Activated naive CD8-positive, alpha-beta T cell treated with anti-CD3 and anti-CD28 coated beads for 36 hours (primary cell): Measurements from ENCODE around the gene RALY. TPM values are rescaled to one million over a fixed set of nuclear protein-coding genes. Genes with fewer than 3 reads are reported as not detected.

Experiments
- DNase-seq: peaks from one replicate; pipeline ENCODE4 v3.0.0; 2021
- H3K27ac Mint-ChIP-seq: one replicate; pipeline ENCODE4 v1.8.0; 2022; ENCODE audit warnings: mild to moderate bottlenecking, moderate library complexity, mixed read lengths
- H3K27me3 Mint-ChIP-seq: one replicate; pipeline ENCODE4 v1.8.0; 2022; ENCODE audit warnings: mild to moderate bottlenecking, mixed read lengths
- H3K36me3 Mint-ChIP-seq: one replicate; pipeline ENCODE4 v1.8.0; 2021; ENCODE audit warnings: mild to moderate bottlenecking, mixed read lengths
- H3K4me1 Mint-ChIP-seq: one replicate; pipeline ENCODE4 v1.8.0; 2021; ENCODE audit warnings: mixed read lengths
- H3K4me3 Mint-ChIP-seq: one replicate; pipeline ENCODE4 v1.8.0; 2022; ENCODE audit warnings: mild to moderate bottlenecking, moderate library complexity, mixed read lengths
- H3K9me3 Mint-ChIP-seq: one replicate; pipeline ENCODE4 v1.8.0; 2022; ENCODE audit warnings: mixed read lengths
- total RNA-seq, 2 experiments: library from RNA; stranded (reverse); gene quantifications; one replicate each; pipeline ENCODE4 v1.2.3, GENCODE V29; 2021

Gene RALY
- total RNA-seq, 2 experiments from 2014 or later, result 147 to 148 TPM

DNA sequence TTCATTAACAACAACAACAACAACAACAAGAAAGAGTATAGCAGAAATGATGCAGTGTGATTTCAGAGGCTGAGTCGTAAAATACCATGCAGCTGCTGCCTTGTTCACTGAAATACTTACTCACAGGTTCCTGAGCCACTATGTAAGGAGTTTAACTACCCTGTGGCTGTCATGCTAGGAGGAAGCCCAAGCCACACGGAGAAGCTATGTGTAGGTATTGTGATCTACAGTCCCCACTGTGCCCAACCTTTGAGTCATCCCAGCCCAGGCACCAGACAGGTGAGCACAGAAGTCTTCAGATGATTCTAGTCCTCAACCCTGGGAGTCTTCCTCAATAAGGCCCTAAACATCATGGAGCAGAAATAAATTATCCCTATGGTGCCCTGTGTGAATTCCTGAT, 14.6 kb upstream of the RALY start:
- no peak overlapping the region for H3K27ac Mint-ChIP-seq
- H3K27me3 Mint-ChIP-seq, result peaks cover 11% of the 10 kb centered on the region
- DNase-seq, result no peak
- no peaks in the 10 kb centered on the region for H3K4me1 Mint-ChIP-seq
- H3K9me3 Mint-ChIP-seq, result no peaks in the 10 kb centered on the region
- no peak overlapping the region for H3K4me3 Mint-ChIP-seq
- no peaks in the 10 kb centered on the region for H3K36me3 Mint-ChIP-seq

DNA sequence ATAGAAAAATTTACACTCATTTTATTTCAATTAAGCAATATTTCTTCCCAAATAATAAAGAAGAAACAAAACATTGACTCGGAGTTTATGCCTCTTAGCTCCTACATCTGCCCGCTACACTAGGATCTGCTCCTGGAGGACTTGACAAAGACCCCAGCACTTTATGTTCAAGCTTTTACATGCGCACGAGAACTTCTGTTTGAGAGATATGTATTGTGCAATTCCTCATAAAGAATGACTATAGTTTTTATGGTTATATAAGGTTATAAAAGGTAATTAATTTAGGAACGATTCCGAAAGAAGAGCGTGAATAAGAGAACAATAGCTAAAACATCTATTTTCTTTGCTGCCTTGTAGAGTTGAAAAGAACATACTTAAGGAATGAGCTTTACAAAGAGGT, 12.4 kb upstream of the RALY start:
- Mint-ChIP-seq H3K27ac (no peak overlapping the region), H3K9me3 (no peaks in the 10 kb centered on the region), H3K4me1 (no peaks in the 10 kb centered on the region), H3K4me3 (no peak overlapping the region), H3K27me3 (peaks cover 11% of the 10 kb centered on the region), H3K36me3 (no peaks in the 10 kb centered on the region)
- no peak for DNase-seq

DNA sequence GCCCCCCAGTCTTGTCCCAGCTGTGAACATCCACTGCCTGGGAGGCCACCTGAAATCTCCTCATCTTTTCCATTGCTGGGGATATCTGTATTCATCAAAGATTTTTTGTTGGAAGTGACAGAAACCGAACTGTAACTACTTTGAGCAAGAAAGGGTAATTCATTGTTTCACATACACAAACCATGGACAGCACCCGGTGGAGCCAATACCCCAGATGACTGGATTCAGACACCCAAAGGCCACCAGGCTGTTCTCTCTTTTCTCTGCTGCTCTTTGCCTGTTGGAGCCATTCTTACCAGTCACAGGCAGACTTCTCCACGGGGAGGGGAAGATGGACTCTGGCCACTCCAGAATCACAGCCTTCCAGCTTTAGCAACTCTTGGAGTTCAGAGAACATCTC, 11.7 kb upstream of the RALY start:
- peaks cover 11% of the 10 kb centered on the region for H3K27me3 Mint-ChIP-seq
- no peaks in the 10 kb centered on the region for H3K36me3 Mint-ChIP-seq
- no peaks in the 10 kb centered on the region for H3K4me1 Mint-ChIP-seq
- H3K4me3 Mint-ChIP-seq, result no peak overlapping the region
- H3K9me3 Mint-ChIP-seq, result no peaks in the 10 kb centered on the region
- DNase-seq, result no peak
- no peak overlapping the region for H3K27ac Mint-ChIP-seq

DNA sequence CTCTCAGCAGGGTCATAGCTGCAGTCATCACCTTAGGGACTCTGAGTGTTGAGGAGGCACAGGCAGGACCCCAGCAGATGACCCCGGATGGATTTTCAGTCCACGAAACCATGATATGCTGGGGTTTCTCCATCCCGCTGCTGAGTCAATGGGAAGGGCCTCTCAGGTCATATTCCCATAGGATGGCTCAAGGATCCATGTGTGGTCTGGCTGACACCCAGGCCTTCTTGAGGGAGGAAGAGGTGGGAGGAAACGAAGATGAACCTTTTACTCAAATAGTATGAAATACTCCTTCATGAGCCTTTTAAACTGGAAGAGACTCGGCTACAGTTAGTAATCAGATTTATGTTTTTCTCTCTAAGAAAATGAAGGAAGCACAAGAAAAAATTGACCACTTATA, 10.3 kb upstream of the RALY start:
- Mint-ChIP-seq H3K27ac (no peak overlapping the region), H3K9me3 (no peaks in the 10 kb centered on the region), H3K27me3 (peaks cover 5% of the 10 kb centered on the region), H3K4me1 (no peaks in the 10 kb centered on the region), H3K36me3 (no peaks in the 10 kb centered on the region), H3K4me3 (no peak overlapping the region)
- no peak for DNase-seq

DNA sequence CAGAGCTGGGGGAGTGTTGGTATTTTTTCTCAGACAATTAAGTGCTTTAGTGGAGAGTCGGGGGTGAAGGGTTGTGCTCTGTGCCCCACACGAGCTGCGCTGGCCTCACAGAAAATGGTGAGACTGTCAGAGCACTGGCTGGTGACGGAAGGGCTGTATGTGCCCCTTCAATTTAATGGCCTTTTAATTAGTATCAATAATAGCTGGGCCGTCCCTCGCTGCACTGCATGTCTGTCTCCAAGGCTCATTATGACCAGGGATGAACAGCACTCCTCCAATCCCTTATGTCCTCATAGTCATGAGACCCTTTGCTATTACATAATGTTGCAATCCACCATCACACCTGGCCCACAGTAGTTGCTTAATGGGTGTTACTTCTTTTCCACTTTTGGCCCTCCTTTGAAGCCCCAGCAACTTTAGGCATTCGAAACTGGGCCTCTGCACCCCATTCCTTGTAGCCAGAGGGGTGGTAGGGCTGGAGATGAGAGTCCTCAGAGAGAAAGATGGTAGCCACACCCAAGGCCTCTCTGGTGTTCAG, 9.5 kb upstream of the RALY start:
- Mint-ChIP-seq H3K9me3 (no peaks in the 10 kb centered on the region), H3K4me1 (peaks cover 2% of the 10 kb centered on the region)

DNA sequence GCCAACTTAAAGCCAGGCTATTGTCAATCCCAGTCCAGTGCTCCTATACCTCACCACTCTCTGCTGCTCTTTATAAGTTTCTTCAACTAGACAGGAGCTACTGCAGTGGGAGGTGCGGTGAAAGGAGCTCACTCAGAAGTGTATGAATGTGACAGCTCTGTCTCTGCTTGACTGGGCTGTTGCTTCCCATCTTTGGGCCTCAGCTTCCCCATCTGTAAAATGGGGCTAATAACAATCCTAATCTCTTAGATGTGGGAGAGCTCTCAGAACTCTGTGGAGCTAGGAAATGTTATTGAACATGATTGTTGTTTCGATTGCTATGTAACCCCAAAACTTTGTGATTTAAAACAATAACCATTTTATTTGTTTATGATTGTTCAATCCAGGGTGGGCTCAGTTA, 8.4 kb upstream of the RALY start:
- H3K4me3 Mint-ChIP-seq, result no peak overlapping the region
- no peak for DNase-seq
- H3K27ac Mint-ChIP-seq, result no peak overlapping the region
- H3K36me3 Mint-ChIP-seq, result peaks cover 14% of the 10 kb centered on the region
- no peaks in the 10 kb centered on the region for H3K9me3 Mint-ChIP-seq
- peaks cover 9% of the 10 kb centered on the region for H3K4me1 Mint-ChIP-seq
- no peaks in the 10 kb centered on the region for H3K27me3 Mint-ChIP-seq

More for the DNA sequence above, 9.5 kb upstream of the RALY start:
- H3K27ac Mint-ChIP-seq, result no peak overlapping the region
- H3K36me3 Mint-ChIP-seq, result peaks cover 8% of the 10 kb centered on the region
- H3K4me3 Mint-ChIP-seq, result no peak overlapping the region
- H3K27me3 Mint-ChIP-seq, result no peaks in the 10 kb centered on the region
- DNase-seq, result no peak

DNA sequence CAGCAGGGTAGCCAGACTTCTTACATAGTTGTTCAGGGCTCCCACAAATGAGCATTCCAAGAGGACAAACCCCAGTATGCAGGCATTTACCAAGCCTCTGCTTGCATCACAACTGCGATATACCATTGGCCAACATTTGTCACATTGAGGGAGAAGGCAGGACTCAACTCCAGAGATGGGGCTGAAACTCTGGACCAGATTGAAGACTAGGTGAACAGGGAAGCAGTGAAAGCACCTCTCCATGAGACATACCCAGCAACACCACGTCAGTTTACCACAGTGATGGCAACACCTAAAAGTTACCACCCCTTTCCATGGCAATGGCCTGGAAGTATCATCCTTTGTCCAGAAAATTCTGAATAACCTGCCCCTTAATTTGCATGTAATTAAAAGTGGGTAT, 7.9 kb upstream of the RALY start:
- Mint-ChIP-seq H3K27ac (no peak overlapping the region), H3K27me3 (no peaks in the 10 kb centered on the region), H3K36me3 (peaks cover 18% of the 10 kb centered on the region), H3K4me3 (no peak overlapping the region), H3K4me1 (peaks cover 14% of the 10 kb centered on the region), H3K9me3 (no peaks in the 10 kb centered on the region)
- DNase-seq, result no peak

DNA sequence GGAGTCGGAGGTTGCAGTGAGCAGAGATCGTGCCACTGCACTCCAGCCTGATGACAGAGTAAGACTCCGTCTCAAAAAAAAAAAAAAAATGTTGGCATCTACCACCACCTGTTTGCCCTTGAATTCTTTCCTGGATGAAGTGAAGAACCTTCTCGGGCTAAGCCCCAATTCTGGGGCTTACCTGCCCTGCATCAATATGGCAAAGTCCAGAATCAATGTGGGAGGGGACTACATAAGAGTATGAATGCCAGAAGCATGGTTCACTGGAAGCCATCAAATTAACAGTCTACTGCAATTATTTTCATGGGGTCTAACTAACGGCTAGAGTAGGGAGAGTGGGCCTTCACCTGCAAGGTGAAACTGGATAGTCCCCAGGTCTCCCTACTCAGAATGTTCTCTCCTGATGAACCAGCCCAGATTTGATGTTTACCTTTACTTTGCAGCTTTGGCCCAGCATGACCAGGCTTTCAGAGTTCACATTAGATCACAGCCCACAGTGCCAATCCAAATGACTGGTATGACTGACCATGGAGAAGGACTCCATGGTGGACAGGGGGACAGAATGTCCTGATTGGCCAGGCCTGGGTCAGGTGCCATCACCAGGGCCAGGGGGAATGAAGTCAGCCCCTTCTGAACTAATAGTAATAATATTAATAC, 7.0 kb upstream of the RALY start:
- no peaks in the 10 kb centered on the region for H3K9me3 Mint-ChIP-seq
- no peak overlapping the region for H3K4me3 Mint-ChIP-seq
- peaks cover 23% of the 10 kb centered on the region for H3K36me3 Mint-ChIP-seq
- H3K4me1 Mint-ChIP-seq, result peaks cover 19% of the 10 kb centered on the region
- DNase-seq, result no peak
- H3K27me3 Mint-ChIP-seq, result no peaks in the 10 kb centered on the region
- H3K27ac Mint-ChIP-seq, result no peak overlapping the region

DNA sequence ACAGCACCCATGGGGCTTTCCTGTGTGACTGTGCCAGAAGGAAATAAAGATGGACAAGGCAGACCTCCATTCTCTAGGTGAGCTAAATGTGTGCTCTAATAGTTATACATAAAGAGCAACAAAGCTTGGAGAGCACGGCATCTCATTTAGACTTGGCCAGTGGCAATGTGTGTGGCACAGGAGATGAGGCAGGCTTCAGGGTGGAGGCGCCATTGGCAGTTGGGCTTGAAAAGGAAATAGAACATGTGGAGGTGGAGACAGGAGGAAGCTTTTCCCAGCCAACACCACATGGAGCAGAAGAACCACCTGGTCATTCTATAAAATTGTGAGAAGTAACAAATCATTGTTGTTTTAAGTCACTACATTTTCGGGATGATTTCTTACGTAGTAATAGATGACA, 3.6 kb upstream of the RALY start:
- H3K9me3 Mint-ChIP-seq, result no peaks in the 10 kb centered on the region
- peaks cover 26% of the 10 kb centered on the region for H3K4me1 Mint-ChIP-seq
- H3K36me3 Mint-ChIP-seq, result peaks cover 35% of the 10 kb centered on the region
- no peak overlapping the region for H3K27ac Mint-ChIP-seq
- no peaks in the 10 kb centered on the region for H3K27me3 Mint-ChIP-seq
- DNase-seq, result no peak
- H3K4me3 Mint-ChIP-seq, result no peak overlapping the region

DNA sequence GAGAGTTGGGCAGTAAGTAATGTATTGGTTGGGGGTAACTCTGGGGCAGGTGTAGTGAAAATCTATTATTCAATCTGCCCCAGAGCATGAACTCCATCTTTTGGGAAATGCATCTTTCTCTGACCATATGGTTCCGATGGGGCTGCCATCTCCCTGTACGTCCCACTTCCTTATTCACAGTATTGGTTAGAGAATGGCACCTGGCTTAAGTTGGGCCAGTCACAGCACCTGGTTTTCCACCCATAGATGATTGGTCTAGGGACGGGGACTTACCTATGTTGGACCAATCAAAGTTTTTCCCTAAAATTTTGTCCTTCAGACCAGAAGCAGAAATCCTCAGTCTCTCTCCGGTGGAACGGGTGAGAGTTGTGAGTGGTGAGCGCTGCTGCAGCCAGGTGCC, 2.2 kb upstream of the RALY start:
- H3K27me3 Mint-ChIP-seq, result no peaks in the 10 kb centered on the region
- DNase-seq, result no peak
- H3K27ac Mint-ChIP-seq, result peak overlapping the region; percentile 54
- peak overlapping the region; percentile 89 for H3K4me3 Mint-ChIP-seq
- H3K36me3 Mint-ChIP-seq, result peaks cover 41% of the 10 kb centered on the region
- no peaks in the 10 kb centered on the region for H3K9me3 Mint-ChIP-seq
- H3K4me1 Mint-ChIP-seq, result peaks cover 37% of the 10 kb centered on the region

DNA sequence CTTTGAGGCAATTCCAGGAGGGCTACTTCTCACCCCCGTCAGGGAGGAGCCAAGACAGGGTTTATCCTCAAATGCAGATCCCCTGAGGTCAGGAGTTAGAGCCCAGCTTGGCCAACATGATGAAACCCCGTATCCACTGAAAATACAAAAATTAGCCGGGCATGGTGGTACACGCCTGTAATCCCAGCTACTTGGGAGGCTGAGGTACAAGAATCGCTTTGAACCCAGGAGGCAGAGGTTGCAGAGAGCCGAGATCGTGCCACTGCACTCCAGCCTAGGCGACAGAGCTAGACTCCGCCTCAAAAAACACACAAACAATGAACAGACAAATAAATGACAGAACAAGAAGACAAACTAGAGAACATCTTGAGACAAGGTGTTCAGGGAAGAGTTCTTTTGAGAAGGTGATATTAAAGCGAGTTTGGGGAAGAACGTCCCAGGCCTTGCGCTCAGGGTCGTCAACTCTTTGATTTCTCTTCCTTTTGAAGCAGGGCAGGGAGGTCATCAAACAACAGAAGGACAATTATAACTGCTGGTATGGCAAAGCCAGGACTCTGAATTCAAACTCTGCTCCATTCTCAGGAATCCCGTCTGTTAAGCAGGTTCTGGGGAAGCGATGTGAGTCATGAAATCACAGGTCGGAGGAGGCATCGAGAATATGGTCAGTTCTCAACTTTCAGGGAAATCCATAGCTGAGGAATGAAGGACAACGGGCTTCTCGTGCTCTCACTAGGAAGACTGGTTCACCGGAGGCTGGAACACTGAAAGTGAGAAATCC, 1.4 kb upstream of the RALY start:
- peaks cover 46% of the 10 kb centered on the region for H3K36me3 Mint-ChIP-seq
- H3K4me3 Mint-ChIP-seq, result peak overlapping the region; percentile 89
- no peaks in the 10 kb centered on the region for H3K9me3 Mint-ChIP-seq
- peak overlapping the region; percentile 98 for H3K27ac Mint-ChIP-seq
- no peaks in the 10 kb centered on the region for H3K27me3 Mint-ChIP-seq
- peaks cover 45% of the 10 kb centered on the region for H3K4me1 Mint-ChIP-seq
- DNase-seq, result no peak

DNA sequence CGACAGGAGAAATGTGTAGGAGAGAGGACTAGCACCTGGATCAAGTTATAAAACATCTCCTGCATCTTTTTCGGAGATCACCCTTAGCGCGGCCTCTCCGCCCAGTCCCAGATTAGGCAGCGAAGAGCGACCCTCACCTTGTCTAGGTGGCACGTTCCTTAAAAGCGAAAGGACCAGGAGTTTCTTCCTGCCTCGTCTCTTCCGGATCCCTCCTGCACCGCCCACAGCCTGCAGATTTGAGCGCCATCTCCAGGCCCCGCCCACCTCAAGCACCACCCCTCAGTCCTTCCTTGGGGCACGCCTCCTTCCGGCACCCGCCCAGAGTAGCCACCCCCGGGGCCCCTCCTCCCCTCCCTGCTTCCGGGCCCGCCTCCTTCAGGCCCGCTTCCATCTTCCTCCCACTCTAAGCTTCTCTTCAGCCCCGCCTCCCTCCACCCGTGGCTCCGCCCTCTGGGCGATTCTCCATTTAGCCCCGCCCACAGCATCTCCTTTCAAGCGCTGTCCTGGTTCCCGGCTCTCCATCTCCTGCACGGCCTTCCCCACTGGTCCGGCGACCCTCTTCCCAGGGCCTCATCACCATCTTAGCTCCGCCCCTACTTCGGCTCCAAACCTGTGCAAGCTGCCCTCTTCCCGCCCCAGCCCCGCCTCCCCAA, 662 bp upstream of the RALY start:
- DNase-seq, result peak; percentile 99
- peaks cover 51% of the 10 kb centered on the region for H3K36me3 Mint-ChIP-seq
- H3K27me3 Mint-ChIP-seq, result no peaks in the 10 kb centered on the region
- H3K9me3 Mint-ChIP-seq, result no peaks in the 10 kb centered on the region
- peak overlapping the region; percentile 98 for H3K27ac Mint-ChIP-seq
- H3K4me1 Mint-ChIP-seq, result peaks cover 52% of the 10 kb centered on the region
- peak overlapping the region; percentile 89 for H3K4me3 Mint-ChIP-seq

DNA sequence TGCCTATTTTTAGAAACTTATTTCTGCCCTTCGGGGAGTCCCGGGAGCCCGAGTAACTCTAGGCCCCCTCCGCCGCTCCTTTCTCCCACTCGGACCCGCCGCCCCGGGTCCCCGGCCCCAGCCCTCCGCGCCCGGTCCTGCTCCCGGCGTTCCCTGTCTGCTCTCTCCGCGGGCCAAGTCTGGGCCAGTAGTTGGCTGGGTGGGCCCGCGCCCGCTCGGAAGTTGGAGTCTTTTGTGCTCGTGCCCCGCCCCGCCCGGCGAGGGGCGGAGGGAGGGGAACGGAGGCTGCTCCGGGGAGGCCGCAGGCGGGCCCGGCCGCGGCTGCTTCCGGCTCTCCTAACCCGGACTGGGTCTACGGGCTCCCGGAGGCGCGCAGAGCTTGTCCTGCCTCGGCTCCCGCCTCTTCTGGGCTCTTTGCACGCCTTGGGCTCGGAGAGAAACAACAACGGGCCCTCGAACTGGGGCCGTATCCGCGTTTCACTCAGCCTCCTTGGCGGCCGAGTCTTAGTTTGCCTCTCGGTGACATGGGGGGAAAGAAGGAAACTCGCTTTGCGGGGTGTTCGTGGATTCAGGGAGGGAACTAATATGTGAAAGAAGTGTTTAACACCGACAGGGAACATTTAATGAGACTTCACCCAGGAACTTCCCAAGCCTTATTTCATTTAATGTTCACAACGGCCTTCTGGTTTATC, 657 bp downstream of the RALY start:
- Mint-ChIP-seq H3K4me3 (peak overlapping the region; percentile 94), H3K27ac (peak overlapping the region; percentile 96), H3K4me1 (peaks cover 61% of the 10 kb centered on the region), H3K27me3 (no peaks in the 10 kb centered on the region), H3K36me3 (peaks cover 50% of the 10 kb centered on the region), H3K9me3 (no peaks in the 10 kb centered on the region)
- DNase-seq, result peak; percentile 88

DNA sequence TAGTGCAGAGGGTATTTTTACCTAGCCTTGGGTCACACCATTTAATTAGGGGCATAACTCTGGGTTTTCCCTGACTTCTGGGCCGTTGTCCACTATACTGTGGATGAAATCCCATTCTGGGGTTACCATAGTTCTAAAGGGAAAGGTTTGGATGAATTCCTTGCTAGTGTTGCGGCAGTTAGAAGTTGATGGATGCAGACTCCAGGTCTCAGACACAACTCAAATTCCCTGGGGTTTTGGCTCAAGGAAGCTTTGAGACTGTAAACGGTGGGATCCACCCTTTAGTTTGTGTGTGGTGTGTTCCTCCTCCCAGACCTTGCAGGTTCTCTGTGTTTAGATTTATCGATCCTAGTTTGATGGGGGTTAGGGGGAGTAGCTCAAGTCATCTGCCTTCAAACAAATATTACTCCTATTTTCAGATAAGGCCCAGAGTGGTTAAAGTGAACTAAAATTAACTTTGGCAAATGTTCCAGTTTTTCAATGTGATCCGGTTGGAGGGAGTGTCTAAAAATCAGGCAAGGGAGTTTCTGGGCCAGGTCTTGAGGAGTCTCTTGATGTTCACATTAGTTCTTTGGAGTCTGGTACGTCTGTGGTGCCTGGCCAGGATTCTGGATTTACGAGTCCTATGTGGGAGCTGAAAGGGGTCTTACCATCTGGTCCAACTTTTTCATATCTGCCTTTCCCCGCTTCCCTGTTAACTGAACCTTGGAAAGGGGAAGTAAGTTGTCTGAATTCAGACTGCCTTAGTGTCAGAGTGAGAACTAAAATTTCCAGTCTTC, 1.5 kb downstream of the RALY start:
- Mint-ChIP-seq H3K4me3 (peak overlapping the region; percentile 94), H3K9me3 (no peaks in the 10 kb centered on the region), H3K27me3 (no peaks in the 10 kb centered on the region), H3K27ac (peak overlapping the region; percentile 57), H3K36me3 (peaks cover 48% of the 10 kb centered on the region), H3K4me1 (peaks cover 61% of the 10 kb centered on the region)
- DNase-seq, result no peak
